EL (cell line): ENCODE results near the gene GTPBP1.

ENCODE experiments used
- DNase-seq: peaks from one replicate; pipeline ENCODE4 v3.0.0-alpha.2; 2016

Gene GTPBP1

GRCh38 chr22:38741576-38741975, 35.8 kb downstream of the GTPBP1 start:
- DNase-seq = no peak

- no peak for DNase-seq
Observed at GRCh38 chr22:38742176-38742942, 36.6 kb downstream of the GTPBP1 start.

DNA sequence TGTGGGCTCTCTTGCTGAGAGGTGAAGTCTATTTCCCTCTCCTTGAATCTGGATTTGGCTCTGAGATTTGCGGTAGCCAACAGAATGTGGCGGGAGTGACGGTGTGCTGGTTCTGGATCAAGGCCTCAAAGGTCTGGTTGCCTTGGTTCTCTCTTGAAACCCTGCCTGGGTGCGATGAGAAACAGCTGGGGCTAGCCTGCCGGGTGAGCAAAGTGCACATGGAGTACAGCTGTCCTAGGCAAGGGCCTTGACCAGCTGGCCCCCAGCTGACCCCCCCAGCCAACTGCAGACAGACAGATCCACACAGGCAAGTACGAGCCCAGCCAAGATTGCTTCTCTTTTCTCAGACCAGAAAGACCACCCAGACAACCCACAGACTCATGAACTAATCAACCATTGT, 39.2 kb downstream of the GTPBP1 start:
- no peak for DNase-seq

DNA sequence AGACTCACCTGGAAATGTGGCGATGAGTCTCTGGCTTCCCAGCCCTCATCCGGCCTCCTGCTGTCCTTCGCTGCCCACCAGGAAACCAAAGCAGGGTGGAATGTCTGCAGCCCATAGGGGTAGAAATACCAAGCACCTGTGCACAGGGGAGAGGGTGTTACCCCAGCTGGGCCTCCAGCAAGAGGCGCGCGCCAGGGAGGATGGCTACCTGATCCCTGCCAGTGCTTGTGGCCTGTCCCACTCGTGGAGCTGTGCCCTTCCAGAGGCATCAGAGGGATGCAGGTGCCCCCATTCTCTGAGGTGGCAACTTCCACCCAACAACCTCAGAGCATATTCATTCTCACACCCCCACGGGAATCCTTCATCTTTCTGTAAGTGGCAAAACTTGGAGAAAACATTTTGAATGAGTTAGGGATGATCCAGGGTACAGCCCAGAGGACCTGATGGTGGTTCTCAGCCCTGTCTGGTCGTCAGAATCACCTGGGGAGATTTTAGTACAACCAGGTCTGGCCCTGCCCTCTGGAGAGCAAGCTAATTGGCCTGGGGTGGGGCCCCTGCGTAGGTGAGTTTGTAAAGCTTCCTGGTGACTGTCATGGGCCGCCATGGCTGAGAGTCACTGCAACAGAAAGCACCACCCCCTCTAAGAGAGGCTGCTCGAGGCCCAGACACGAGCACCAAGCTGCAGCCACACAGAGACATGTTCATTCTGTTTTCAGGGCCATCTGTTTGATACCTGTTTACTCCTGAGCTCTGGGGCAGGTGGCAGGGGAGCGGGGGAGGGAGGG, 40.1 kb downstream of the GTPBP1 start:
- no peak for DNase-seq

GRCh38 chr22:38748487-38749136, 42.9 kb downstream of the GTPBP1 start:
- no peak for DNase-seq

DNA sequence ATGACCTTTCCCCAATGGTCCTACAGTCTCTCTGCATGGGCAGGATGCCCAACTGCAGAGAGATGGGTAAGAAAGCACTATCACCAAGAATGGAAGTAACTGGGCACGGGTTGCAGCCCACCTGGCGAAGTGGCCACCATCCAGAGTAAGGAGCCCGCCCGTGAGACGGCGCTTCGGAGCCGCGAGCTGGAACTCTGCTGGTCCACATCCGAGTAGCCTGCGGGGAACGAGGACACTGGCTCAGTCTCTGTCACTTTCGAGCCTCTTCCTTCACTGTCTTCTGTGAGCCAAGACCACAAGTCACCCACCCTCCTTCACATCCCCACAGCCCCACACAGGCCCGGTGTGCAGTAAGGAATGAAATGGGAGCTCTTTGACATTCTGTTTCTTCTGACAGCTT, 44.4 kb downstream of the GTPBP1 start:
- DNase-seq = no peak

DNA sequence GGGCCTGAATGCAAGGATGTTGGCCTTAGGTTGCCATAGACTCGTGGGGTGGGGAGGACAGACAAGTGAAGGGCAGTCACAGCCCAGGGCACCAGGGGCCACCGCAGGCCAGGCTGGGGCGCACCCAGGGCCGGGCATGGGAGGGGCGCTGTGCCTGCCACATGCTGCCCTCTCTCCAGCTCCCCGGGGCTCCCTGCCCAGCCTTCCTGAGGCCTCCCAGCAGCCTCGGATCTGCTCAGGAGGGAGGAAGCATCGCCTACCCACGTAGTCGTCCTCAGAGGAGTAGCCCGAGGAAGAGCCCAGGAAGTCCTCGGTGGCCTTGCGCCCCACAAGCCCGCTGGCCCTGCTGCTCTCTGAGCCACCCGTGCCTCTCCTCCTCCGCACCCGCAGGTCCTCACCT, 44.9 kb downstream of the GTPBP1 start:
- DNase-seq = no peak

DNA sequence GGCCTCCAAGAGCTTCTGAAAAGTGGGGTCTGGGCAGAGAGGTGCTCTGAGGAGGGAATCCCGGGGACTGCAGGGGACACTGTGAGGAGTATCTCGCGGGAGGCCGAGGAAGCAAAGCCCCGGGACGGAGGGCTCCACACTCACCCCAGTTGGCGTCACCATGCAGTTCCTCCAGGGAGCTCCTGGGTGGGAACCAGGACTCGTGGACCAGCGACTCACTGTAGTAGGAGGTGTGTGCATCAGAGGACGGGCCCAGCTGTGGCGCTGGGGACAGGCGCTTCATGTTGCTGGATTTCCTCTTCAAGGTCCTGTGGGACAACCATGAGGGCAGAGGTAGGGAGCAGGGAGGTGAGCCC, 45.3 kb downstream of the GTPBP1 start:
- DNase-seq = no peak

DNA sequence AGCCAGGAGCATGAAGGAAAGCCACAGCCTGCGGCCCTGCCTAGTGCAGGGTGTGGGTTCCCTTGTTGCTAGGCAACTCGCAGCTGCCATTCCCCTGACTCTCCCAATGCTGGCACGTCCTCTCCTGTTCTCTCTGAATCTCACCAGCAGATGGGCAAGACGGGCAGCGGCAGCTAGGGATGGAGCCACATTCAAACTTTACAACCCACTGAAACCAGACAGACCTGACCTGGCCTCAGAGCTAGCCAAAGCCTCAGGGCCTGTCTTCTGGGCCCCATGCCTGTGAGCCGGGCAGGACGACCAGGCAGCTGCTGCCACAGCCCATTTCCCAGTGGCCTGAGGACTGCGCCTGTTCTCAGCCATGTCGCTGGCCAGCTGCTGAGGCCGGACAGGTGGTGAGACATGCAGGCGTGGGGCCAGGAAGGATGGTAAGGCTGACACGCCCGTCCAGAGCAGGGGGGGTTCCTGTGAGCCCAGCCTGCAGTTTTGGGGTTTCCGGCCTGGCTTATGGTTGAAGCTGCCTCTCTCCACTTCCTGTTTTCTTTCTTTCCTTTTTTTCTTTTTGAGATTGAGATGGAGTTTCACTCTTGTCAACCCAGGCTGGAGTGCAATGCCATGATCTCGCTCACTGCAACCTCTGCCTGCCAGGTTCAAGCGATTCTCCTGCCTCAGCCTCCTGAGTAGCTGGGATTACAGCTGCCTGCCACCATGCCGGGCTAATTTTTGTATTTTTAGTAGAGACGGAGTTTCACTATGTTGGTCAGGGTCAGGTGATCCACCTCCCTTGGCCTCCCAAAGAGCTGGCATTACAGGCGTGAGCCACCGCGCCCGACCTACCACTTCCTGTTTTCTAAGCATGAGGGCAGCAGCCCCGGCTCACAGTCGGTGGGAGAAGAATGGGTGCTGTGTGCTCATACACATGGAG, 45.9 kb downstream of the GTPBP1 start:
- DNase-seq = no peak

- DNase-seq = peak; percentile 65
Observed at GRCh38 chr22:38753948-38754750, 48.4 kb downstream of the GTPBP1 start.

DNA sequence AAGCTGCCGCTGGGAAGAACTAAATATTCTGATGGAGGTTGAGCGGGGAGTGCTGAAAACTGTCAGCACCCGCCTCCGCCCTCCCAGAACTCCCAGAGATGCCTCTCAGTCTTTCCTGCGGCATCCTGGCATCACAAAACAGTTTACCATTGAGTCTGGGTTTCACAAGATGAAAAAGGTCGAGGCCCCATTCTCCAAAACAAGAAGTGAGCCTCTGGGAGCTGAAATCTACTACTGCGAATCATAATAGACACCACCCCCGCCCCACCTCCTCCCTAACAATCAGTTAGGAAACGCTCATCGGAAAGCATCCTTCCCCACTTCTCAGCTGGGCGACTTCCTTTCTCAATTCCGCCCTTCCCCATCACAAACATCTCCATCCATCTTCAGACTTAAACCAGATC, 49.0 kb downstream of the GTPBP1 start:
- DNase-seq = peak; percentile 52

- DNase-seq = peak; percentile 88
Observed at GRCh38 chr22:38755155-38755910, 49.6 kb downstream of the GTPBP1 start.

- peak; percentile 85 for DNase-seq
Observed at GRCh38 chr22:38755911-38756532, 50.3 kb downstream of the GTPBP1 start, which contains the start of gene SUN2. Gene SUN2, minus strand, starts transcription at chr22:38755998. Its CDS starts 3,370 bp downstream, at chr22:38752628.

DNA sequence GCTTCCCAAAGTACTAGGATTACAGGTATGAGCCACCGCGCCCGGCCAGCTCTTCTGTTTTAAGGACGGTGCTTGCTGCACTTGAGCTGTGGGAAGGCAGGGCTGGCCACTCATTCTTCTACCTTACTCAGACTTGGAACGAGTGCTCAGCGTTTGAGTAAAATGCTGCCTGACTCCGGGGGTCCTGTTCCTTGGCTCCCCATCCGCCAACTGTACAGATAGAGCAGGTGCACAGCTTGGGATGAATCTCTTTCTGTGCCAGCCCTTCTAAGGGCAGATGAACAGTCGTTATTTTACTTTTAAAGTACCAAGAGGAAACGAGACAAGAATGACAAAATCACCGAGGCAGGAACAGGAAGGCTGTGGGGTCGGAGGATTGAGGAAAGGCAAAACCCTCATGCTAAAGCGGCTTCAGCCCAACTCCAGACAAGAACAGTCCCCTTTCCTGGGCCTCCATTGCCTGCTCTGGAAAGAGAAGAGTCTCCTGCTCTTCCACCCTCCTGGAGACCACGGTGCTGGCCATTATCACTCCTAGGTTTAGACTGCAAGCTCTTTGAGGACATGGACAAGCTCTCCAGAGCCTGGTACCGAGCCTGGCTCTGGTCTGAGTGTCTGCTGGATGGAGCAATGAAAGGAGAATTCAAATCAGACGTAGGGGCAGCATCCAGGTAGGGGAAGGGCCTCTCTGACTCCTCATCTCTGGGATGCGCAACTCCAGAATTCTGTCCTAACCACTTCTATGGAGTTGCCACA, 51.1 kb downstream of the GTPBP1 start:
- DNase-seq = no peak

DNA sequence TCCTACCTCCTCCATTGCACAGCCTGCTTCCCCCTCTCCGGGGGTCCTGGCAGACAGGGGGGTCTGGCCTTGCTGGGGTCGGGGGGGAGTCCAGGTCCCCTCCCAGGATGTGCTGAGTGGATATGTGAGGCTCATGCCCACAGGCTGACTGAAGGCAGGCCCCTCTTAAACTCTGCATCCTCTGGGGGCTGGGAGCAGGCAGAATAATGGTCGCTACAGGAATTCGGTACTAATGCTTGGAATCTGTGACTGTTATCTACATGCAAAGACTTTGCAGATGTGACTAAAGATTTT, 51.7 kb downstream of the GTPBP1 start:
- DNase-seq = no peak

GRCh38 chr22:38758276-38758945, 52.7 kb downstream of the GTPBP1 start:
- no peak for DNase-seq

DNA sequence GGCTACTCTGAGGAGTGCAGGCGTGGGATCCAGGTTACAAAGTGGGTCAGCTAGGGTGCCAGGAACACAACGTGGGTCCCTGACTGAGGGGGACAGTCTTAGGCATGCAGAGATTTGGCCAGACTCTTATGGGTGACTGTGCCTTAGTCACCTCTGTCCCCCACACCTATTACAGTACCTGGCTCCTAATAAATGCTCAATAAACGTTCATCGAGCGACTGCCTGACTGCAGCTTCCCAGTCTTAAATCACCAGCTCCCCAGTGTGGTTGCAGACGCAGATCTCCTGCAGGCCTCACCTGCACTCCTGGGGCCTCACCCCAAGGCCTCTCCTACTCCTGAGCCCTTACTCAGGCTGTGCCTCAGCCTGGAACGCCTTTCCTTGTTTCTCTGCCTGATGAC, 53.3 kb downstream of the GTPBP1 start:
- DNase-seq = no peak

DNA sequence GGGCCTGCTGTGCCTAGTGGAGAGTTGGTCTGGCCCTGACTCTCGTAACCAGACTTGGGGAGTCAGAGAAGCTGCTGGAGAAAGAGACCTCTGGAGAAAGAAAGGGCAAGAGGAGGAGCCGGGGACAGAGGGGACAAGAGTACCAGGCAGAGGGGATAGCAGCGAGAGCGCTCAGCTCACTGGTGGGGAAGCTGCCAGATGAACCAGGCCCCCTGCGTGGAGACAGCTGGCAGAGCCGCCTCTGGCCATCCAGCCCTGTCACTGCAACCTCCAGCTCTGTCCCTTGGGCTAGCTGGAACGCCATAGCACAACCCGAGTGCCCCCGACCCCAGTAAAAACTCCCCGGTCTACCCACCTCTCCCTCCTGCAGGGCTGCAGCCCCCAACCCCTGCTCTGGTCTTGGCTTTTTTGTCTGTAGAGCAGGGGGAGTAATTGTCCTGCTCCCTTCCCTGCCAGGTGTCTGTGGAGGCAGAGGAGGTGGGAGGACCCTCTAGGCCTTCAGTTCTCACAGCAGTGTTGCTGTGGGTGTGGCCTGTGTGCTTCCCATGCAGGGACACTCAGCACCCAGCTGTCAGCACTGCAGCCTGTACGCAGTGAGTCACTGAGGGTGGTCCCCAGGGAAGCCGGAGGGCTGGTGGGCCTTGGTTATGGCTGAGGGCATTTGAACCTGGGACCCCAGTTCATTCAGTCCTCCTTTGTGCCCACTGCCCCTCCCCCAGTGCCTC, 54.9 kb downstream of the GTPBP1 start:
- peak; percentile 37 for DNase-seq
